Keratinocyte (primary cell): ENCODE results near the gene PRDX5.

ENCODE experiments used
- CTCF ChIP-seq, 3 experiments: IDR thresholded peaks in 1 of 3; conservative IDR thresholded peaks in 1 of 3; optimal IDR thresholded peaks in 1 of 3; 2 replicates in 2 of 3; 3 replicates in 1 of 3; pipeline versions ENCODE3 to v1.5.1; 2011; ENCODE audit warnings: low read length in 3 of 3, mild to moderate bottlenecking in 3 of 3, moderate library complexity in 2 of 3, control low read depth in 1 of 3, inconsistent platforms in 1 of 3; ENCODE audit not compliant: insufficient read depth in 2 of 3; ENCODE audit errors: extremely low read depth in 1 of 3
- EZH2 ChIP-seq: IDR thresholded peaks from one replicate; pipeline ENCODE4 v1.6.1; 2012; ENCODE audit warnings: inconsistent platforms, mild to moderate bottlenecking, low read length, moderate library complexity

GRCh38 chr11:64306563-64306875, 11.4 kb upstream of the PRDX5 start:
- TF ChIP-seq CTCF (optimal IDR thresholded peaks at IDR 0.05 in 1 of 3, IDR thresholded peaks at IDR 0.05 in 1 of 3, conservative IDR thresholded peaks at IDR 0.05 in 1 of 3; ENCODE audit: extremely low read depth in 1 of 3, insufficient read depth in 2 of 3, low read length in 3 of 3): no peak
- no peak for TF ChIP-seq EZH2
